Left lung (tissue), 14 donors: ENCODE data around the gene ECI2. TPM values are rescaled to one million over a fixed set of nuclear protein-coding genes. Genes with fewer than 3 reads are reported as not detected.

Experiments used
- ATAC-seq: fragments of 200-7000 bp; cut with Tn5 transposase; one replicate; pipeline ENCODE4 v1.9.1; 2020; ENCODE audit warnings: moderate library complexity
- DNase-seq, 4 donors: peaks; one replicate each; pipeline ENCODE4 v3.0.0-alpha.2; 2013 to 2020
- H3K27ac ChIP-seq, 2 donors: fragments of 200-600 bp; sonication (generic) in 1 of 2; one replicate each; pipeline versions ENCODE4 v1.5.0 to v1.8.0; 2020 to 2021
- H3K27me3 ChIP-seq, 2 donors: fragments of 200-600 bp; sonication (generic) in 1 of 2; one replicate each; pipeline versions ENCODE4 v1.5.0 to v1.8.0; 2020 to 2021
- H3K36me3 ChIP-seq, 2 donors: fragments of 200-600 bp; sonication (generic) in 1 of 2; one replicate each; pipeline versions ENCODE4 v1.5.0 to v1.8.0; 2020 to 2021
- H3K4me1 ChIP-seq, 2 donors: fragments of 200-600 bp; one replicate each; pipeline ENCODE4 v1.8.0; 2021
- H3K4me3 ChIP-seq, 2 donors: fragments of 200-600 bp; sonication (generic) in 1 of 2; one replicate each; pipeline versions ENCODE4 v1.5.0 to v1.8.0; 2020 to 2021; ENCODE audit warnings: mild to moderate bottlenecking in 1 of 2
- H3K9me3 ChIP-seq, 2 donors: fragments of 200-600 bp; sonication (generic) in 1 of 2; one replicate each; pipeline versions ENCODE4 v1.5.0 to v1.8.0; 2020 to 2021
- CTCF ChIP-seq, 2 donors: fragments of 200-600 bp; sonication (generic) in 1 of 2; IDR thresholded peaks; one replicate each; pipeline versions ENCODE4 v1.5.0 to v1.8.0; 2021; ENCODE audit warnings: antibody characterized with exemption in 2 of 2
- intact Hi-C, 2 donors: fragments of 100-400 bp; cut with DNase I; formaldehyde crosslinking; loops; one replicate each; pipeline versions ENCODE4 v1.11.2 to v1.14.2; 2022
- long read RNA-seq, 12 donors: library from polyadenylated mRNA in 2 of 12; unstranded in 2 of 12; transcript quantifications; one replicate each; pipeline ENCODE4 v2.0.0 and lab custom pipeline, GENCODE V29; 2019 to 2026
- polyA plus RNA-seq, 6 donors: library from polyadenylated mRNA; unstranded; fragments of 120-200 nt; gene quantifications; one replicate each; pipeline ENCODE4 v1.2.1, GENCODE V29; 2013; ENCODE audit not compliant: insufficient read length in 6 of 6
- total RNA-seq, 2 donors: library from RNA; stranded (reverse); fragmentation: NEBNext Ultra II Directional; extraction: Animal tissue kit (Norgen Biotek cat#: 25700); gene quantifications; one replicate each; pipeline ENCODE4 v1.2.1, GENCODE V29; 2021
- donor health status: DM: no; HTN: yes; CAD: no.
- donor health status: DM: no; HTN: no; CAD: no.

Gene ECI2
- 10 to 100 TPM; 34.4 to 42.0 TPM for total RNA-seq
- 10 to 100 TPM; 71.0 to 86.5 (median 77.2) TPM for polyA plus RNA-seq
- long read RNA-seq, donor 1, transcript ECI2-201 (10 exons, 1,380 nt) = major isoform, 12 of 43 reads
- long read RNA-seq, donor 1, transcript ECI2-202 (10 exons, 1,407 nt) = minor isoform, 11 of 43 reads
- long read RNA-seq, donor 1, partial matches to known transcripts = 17 of 43 reads
- long read RNA-seq, donor 1, other reads (novel, unspliced or antisense) = 0 of 43 reads
- long read RNA-seq, donor 2, transcript ECI2-202 (10 exons, 1,407 nt) = minor isoform, 12 of 52 reads
- long read RNA-seq, donor 2, transcript ECI2-201 (10 exons, 1,380 nt) = major isoform, 15 of 52 reads
- long read RNA-seq, donor 2, partial matches to known transcripts = 23 of 52 reads
- long read RNA-seq, donor 2, other reads (novel, unspliced or antisense) = 0 of 52 reads
- long read RNA-seq, donor 3, transcript ECI2-201 (10 exons, 1,380 nt) = major isoform, 11 of 19 reads
- long read RNA-seq, donor 3, transcript ECI2-202 (10 exons, 1,407 nt) = minor isoform, 5 of 19 reads
- long read RNA-seq, donor 3, partial matches to known transcripts = 0 of 19 reads
- long read RNA-seq, donor 3, other reads (novel, unspliced or antisense) = 0 of 19 reads
- long read RNA-seq, donor 4, transcript ECI2-202 (10 exons, 1,407 nt) = minor isoform, 11 of 39 reads
- long read RNA-seq, donor 4, transcript ECI2-201 (10 exons, 1,380 nt) = major isoform, 23 of 39 reads
- long read RNA-seq, donor 4, partial matches to known transcripts = 3 of 39 reads
- long read RNA-seq, donor 4, other reads (novel, unspliced or antisense) = 1 of 39 reads
- long read RNA-seq, donor 5, transcript ECI2-201 (10 exons, 1,380 nt) = major isoform, 16 of 45 reads
- long read RNA-seq, donor 5, transcript ECI2-202 (10 exons, 1,407 nt) = minor isoform, 10 of 45 reads
- long read RNA-seq, donor 5, partial matches to known transcripts = 15 of 45 reads
- long read RNA-seq, donor 5, other reads (novel, unspliced or antisense) = 0 of 45 reads
- long read RNA-seq, donor 6, transcript ECI2-202 (10 exons, 1,407 nt) = major isoform, 13 of 20 reads
- long read RNA-seq, donor 6, transcript ECI2-201 (10 exons, 1,380 nt) = minor isoform, 7 of 20 reads
- long read RNA-seq, donor 6, partial matches to known transcripts = 0 of 20 reads
- long read RNA-seq, donor 6, other reads (novel, unspliced or antisense) = 0 of 20 reads
- long read RNA-seq, donor 7, transcript ECI2-202 (10 exons, 1,407 nt) = minor isoform, 5 of 13 reads
- long read RNA-seq, donor 7, transcript ECI2-201 (10 exons, 1,380 nt) = major isoform, 7 of 13 reads
- long read RNA-seq, donor 7, partial matches to known transcripts = 0 of 13 reads
- long read RNA-seq, donor 7, other reads (novel, unspliced or antisense) = 0 of 13 reads
- long read RNA-seq, donor 8, transcript ECI2-201 (10 exons, 1,380 nt) = major isoform, 9 of 16 reads
- long read RNA-seq, donor 8, transcript ECI2-202 (10 exons, 1,407 nt) = minor isoform, 7 of 16 reads
- long read RNA-seq, donor 8, partial matches to known transcripts = 0 of 16 reads
- long read RNA-seq, donor 8, other reads (novel, unspliced or antisense) = 0 of 16 reads
- long read RNA-seq, donor 9 = 0 reads
- long read RNA-seq, donor 10, transcript ECI2-201 (10 exons, 1,380 nt) = major isoform, 23 of 32 reads
- long read RNA-seq, donor 10, transcript ECI2-202 (10 exons, 1,407 nt) = minor isoform, 5 of 32 reads
- long read RNA-seq, donor 10, partial matches to known transcripts = 1 of 32 reads
- long read RNA-seq, donor 10, other reads (novel, unspliced or antisense) = 3 of 32 reads
- long read RNA-seq, donor 11, transcript ECI2-202 (10 exons, 1,407 nt) = major isoform, 10 of 32 reads
- long read RNA-seq, donor 11, transcript ECI2-201 (10 exons, 1,380 nt) = major isoform, 10 of 32 reads
- long read RNA-seq, donor 11, partial matches to known transcripts = 9 of 32 reads
- long read RNA-seq, donor 11, other reads (novel, unspliced or antisense) = 0 of 32 reads
- long read RNA-seq, donor 12, transcript ECI2-202 (10 exons, 1,407 nt) = major isoform, 11 of 19 reads
- long read RNA-seq, donor 12, transcript ECI2-201 (10 exons, 1,380 nt) = minor isoform, 7 of 19 reads
- long read RNA-seq, donor 12, partial matches to known transcripts = 0 of 19 reads
- long read RNA-seq, donor 12, other reads (novel, unspliced or antisense) = 0 of 19 reads

- H3K4me1 ChIP-seq = peaks cover 10 to 24% of the 10 kb centered on the region in 2 donors
- H3K27me3 ChIP-seq = no peaks in the 10 kb centered on the region
- ATAC-seq = peak; percentile 61
- DNase-seq = peak in 3 of 4 donors; percentile 74 to 94 (median 79)
- intact Hi-C loops = no loop called here
- peak within 1 kb of the TSS; percentile 66 to 73 for H3K4me3 ChIP-seq
- no peaks in the 10 kb centered on the region for H3K9me3 ChIP-seq
- peaks cover 0 to 6% of the 10 kb centered on the region in 2 donors for H3K36me3 ChIP-seq
- peak within 1 kb of the TSS; percentile 85 to 89 for H3K27ac ChIP-seq
- no peak for TF ChIP-seq CTCF (IDR thresholded peaks at IDR 0.05)
These were observed at the start of gene ECI2 for GRCh38 chr6:4134841-4135664. TSS of gene ECI2 (minus strand) at chr6:4135575. CDS start at chr6:4135560, 15 bp downstream.

- ATAC-seq = no peak
- peak in 1 of 4 donors; percentile 10 for DNase-seq
- TF ChIP-seq CTCF (IDR thresholded peaks at IDR 0.05) = no peak
These were observed 45.4 kb upstream of the ECI2 start for GRCh38 chr6:4180652-4181255.

GRCh38 chr6:4179960-4180651 lies 44.7 kb upstream of the ECI2 start:
- no peaks in the 10 kb centered on the region for H3K36me3 ChIP-seq
- TF ChIP-seq CTCF (IDR thresholded peaks at IDR 0.05) = no peak
- no peak overlapping the region for H3K4me3 ChIP-seq
- ATAC-seq (no peak), DNase-seq (no peak)
- H3K27ac ChIP-seq = no peak overlapping the region
- H3K9me3 ChIP-seq = no peaks in the 10 kb centered on the region
- H3K27me3 ChIP-seq = no peaks in the 10 kb centered on the region
- H3K4me1 ChIP-seq = no peaks in the 10 kb centered on the region
- intact Hi-C loops = no loop called here

More at GRCh38 chr6:4180652-4181255, 45.4 kb upstream of the ECI2 start:
- no peak overlapping the region for H3K27ac ChIP-seq
- intact Hi-C loops = no loop called here
- H3K9me3 ChIP-seq = no peaks in the 10 kb centered on the region
- no peak overlapping the region for H3K4me3 ChIP-seq
- no peaks in the 10 kb centered on the region for H3K27me3 ChIP-seq
- no peaks in the 10 kb centered on the region for H3K4me1 ChIP-seq
- H3K36me3 ChIP-seq = no peaks in the 10 kb centered on the region
